ENCODE results near the gene SLC38A6.

DNA sequence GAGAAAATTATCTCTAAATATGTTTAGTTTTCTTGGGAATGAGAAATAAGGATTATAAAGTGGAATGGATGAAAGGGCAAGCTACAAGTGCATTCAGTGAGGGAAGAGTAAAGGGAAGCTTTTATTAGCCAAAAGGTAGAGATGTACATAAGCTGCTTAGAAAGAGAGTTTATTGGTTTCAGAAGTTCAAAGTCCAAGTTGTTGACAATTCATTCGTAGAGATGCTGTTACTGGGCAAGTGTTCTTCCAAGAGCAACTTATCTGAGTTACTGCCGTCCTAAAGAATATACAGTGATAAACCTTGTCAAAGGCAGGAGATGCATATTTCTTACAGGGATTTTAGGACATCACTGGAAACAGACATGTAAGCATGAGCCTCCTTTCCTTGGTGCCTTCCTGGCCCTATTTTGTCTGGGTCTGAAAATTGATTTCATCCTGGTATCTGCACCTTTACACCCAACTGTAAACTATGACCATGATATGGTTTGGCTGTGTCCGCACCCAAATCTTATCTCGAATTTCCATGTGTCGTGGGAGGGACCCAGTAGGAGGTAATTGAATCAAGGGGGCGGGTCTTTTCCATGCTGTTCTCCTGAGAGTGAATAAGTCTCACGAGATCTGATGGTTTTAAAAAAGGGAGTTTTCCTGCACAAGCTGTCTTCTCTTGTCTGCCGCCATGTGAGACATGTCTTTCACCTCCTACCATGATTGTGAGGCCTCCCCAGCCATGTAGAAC is 47.0 kb upstream of the SLC38A6 start:
- TF ChIP-seq, protein P1, sequence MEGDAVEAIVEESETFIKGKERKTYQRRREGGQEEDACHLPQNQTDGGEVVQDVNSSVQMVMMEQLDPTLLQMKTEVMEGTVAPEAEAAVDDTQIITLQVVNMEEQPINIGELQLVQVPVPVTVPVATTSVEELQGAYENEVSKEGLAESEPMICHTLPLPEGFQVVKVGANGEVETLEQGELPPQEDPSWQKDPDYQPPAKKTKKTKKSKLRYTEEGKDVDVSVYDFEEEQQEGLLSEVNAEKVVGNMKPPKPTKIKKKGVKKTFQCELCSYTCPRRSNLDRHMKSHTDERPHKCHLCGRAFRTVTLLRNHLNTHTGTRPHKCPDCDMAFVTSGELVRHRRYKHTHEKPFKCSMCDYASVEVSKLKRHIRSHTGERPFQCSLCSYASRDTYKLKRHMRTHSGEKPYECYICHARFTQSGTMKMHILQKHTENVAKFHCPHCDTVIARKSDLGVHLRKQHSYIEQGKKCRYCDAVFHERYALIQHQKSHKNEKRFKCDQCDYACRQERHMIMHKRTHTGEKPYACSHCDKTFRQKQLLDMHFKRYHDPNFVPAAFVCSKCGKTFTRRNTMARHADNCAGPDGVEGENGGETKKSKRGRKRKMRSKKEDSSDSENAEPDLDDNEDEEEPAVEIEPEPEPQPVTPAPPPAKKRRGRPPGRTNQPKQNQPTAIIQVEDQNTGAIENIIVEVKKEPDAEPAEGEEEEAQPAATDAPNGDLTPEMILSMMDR (IDR thresholded peaks at IDR 0.05) = no peak
- no peak for TF ChIP-seq POLR2A (IDR thresholded peaks at IDR 0.05)

All from tibial nerve (tissue), 3 donors.